GM12872 (cell line): Measurements from ENCODE around the gene CAMK1D.

Experiments used
- TF ChIP-seq, protein P1 (sequence below): IDR thresholded peaks from 3 replicates; pipeline ENCODE4 v1.5.1; 2011; ENCODE audit warnings: low read depth, mild to moderate bottlenecking, low read length, moderate library complexity; ENCODE audit not compliant: insufficient read depth

Gene CAMK1D

DNA sequence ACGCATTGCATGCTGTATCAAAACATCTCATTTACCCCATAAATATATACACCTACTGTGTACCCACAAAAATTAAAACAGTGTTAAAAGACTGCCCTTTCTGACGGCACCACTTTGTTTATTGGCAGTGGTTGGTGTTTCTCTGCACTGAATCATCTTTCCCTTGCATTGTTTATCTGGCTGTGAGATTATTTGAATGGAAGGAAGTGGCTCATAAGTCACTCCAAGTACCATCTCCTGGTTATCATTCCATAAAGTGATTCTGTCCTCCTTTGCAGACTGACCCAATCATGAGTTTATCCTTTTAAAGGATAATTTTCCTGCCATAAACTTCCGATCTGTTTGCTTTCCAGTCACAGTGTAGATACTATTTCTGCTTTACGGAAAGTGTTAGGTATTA, 183.8 kb downstream of the CAMK1D start:
- TF ChIP-seq, protein P1, sequence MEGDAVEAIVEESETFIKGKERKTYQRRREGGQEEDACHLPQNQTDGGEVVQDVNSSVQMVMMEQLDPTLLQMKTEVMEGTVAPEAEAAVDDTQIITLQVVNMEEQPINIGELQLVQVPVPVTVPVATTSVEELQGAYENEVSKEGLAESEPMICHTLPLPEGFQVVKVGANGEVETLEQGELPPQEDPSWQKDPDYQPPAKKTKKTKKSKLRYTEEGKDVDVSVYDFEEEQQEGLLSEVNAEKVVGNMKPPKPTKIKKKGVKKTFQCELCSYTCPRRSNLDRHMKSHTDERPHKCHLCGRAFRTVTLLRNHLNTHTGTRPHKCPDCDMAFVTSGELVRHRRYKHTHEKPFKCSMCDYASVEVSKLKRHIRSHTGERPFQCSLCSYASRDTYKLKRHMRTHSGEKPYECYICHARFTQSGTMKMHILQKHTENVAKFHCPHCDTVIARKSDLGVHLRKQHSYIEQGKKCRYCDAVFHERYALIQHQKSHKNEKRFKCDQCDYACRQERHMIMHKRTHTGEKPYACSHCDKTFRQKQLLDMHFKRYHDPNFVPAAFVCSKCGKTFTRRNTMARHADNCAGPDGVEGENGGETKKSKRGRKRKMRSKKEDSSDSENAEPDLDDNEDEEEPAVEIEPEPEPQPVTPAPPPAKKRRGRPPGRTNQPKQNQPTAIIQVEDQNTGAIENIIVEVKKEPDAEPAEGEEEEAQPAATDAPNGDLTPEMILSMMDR = no peak

DNA sequence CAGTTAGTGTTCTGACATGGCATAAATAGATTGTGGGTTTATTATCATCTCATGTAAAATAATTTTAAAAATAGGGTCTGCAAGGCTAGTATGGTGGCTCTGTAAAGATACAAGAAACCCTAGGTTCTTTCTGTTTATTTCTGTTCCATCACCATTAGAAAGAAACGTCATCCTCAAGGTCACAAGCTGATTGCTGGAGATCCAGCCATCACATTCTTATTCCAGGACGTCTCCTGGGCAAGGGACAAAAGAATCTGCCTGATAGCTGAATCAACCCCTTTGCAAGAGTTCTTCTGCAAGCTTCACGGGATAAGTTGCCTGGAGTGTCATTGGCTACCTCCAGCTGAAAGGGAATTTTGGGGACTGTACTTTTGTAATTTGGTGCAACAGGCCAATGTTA, 184.4 kb downstream of the CAMK1D start:
- TF ChIP-seq, protein P1 = no peak

DNA sequence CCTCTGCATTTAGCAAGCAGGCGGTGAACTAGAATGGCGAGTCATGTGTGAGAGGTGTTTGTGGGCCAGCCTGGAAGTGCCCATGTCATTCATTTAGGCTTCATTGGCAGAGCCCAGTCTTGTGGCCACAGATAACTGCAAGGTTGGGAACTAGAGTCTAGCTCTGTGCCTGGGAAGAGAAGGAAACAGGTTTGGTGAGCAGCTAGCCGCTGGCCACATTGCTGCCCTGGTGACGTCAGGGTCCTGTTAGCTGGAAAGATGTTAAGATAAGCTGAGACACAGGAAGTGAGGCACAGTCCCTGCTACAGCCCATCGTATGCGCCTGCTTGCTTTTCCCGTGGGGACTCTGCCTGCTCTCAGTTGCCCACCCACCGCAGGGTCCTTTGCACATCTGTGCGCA, 185.5 kb downstream of the CAMK1D start:
- TF ChIP-seq, protein P1 = no peak

DNA sequence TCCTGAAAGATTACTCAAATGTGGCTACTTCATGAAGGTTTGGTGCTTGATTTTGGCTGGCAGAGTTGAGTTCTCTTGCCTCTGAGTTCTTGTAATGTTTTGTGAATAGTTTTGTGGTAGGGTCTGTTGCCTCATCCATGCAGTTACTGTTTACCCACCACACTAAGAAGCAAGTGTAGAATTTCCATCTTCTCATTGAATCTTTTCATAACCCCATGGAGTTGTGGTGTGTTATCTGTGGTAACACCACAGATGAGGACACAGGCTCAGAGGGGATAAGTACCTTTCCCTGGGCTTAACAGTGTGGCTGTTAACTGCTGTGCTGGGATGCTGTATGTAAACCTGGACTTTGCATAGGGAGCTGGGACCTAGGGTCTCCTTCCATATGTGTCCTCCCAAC, 186.3 kb downstream of the CAMK1D start:
- TF ChIP-seq, protein P1 = no peak

DNA sequence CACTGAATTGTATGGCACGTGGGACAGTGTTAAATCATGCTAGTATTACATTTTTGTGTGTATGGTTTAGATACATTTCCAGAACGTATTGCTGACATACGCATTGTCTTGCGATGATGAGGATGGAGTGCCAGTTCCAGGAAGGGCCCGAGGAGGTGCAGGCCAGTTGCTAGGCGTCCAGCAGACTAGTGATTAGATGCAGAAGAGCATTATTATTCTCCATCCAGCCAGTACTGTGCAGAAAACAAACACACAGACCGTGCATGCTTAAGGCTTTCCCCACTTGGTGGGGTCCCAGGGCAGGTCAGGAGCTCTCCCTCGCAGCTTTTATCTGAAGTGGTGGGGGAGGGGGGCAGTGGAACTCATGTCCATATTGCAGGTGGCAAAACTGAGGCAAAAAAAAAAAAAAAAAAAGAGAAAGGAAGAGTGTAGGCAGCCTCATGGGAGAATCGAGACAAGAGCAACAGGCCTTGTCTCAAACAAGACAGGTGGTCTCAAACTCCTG, 189.2 kb downstream of the CAMK1D start:
- TF ChIP-seq, protein P1 = no peak

DNA sequence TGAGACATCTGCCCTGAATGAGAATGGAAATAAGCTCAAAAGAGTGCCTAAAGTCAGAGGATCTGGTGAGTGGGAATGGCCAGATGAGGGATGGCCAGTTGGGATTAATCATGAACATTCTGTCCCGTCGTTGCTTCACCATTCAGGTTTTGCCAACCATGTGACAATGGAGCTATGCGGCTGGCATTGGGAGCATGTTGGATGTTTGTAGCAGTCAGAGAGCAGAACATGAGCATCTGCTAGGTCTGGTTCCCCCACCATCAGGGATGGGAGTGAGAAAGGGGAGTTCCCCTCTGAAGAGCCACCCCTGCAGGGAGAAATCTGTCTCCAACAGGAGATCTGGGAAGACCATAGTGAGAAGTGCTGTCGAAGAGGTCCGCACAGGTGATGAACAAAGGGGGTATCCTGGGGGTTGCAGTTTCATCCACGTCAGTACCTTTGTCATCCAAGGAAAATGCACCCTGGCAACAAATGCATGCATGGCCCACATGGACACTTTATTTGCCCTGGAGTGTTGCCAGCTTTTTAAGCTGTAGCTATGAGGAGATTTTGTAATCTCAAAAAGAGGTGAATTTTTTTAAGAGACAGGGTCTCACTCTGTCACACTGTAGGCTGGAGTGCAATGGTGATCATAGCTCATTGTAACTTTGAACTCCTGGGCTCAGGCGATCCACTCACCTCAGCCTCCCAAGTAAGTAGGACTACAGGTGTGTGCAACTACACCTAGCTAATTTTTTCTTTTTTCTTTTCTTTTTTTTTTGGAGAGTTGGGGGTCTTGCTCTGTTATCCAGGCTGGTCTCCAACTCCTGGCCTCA, 190.2 kb downstream of the CAMK1D start:
- TF ChIP-seq, protein P1 = no peak

DNA sequence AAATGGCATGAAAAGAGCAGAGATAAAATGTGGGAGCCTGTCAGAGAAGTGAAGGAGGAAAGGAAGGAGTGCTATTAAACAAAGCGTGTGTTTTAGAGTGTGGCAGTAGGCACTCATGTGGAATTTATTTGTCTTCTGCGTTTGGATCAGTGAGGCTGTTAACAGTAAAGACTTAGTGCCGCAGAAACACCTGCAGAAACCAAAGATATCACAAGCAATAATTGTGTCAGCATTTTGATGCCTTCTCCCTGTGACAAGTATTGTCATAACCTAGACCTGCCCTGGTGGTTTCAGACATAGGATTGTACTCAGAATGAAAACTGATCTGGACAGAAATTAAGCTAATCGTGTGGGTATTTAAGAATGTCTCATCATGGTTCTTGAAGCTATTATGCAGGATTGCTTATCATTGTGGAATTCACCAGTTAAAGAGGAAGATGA, 191.0 kb downstream of the CAMK1D start:
- TF ChIP-seq, protein P1 = no peak
